HepG2 (cell line): ENCODE data around the gene GATA5. TPM values are rescaled to one million over a fixed set of nuclear protein-coding genes. Genes with fewer than 3 reads are reported as not detected.
A peak's percentile ranks its signal among the peaks of the same experiment; 100 is the strongest.

Source experiments
- ATAC-seq: fragments of 200-7000 bp; cut with Tn5 transposase; 3 replicates; pipeline ENCODE4 v1.9.1; 2020; ENCODE audit warnings: mild to moderate bottlenecking, moderate library complexity
- BruUV-seq: library from RNA; stranded (reverse); fragments of 400-500 nt; replicated peaks from 2 replicates; lab custom pipeline; 2021; lab: Mats Ljungman, UMichigan
- CTCF ChIA-PET: fragments of 300-600 bp; formaldehyde crosslinking; extraction: SDS; loops from one replicate; lab custom pipeline; 2021; ENCODE audit warnings: low total read pairs, inconsistent platforms, low intra/inter-chr PET ratio; lab: Yijun Ruan, JAX
- POLR2A ChIA-PET: fragments of 350-600 bp; sonication (Branson Sonifier 250); formaldehyde crosslinking; loops from one replicate; lab custom pipeline; 2020; ENCODE audit warnings: antibody characterized with exemption, inconsistent platforms; lab: Yijun Ruan, JAX
- DNase-seq: peaks from one replicate; pipeline ENCODE4 v3.0.0-alpha.2; 2015; ENCODE audit warnings: low spot score
- FAIRE-seq: peaks from 3 replicates; lab custom pipeline; 2011; peaks lifted over from hg19 to GRCh38; lab: Jason Lieb, UNC
- H2AFZ ChIP-seq: one replicate; pipeline ENCODE4 v1.6.1; 2011; ENCODE audit warnings: low read length, inconsistent platforms
- H3K27ac ChIP-seq: fragments of 300-600 bp; 3 replicates; pipeline ENCODE4 v1.8.0; 2011; ENCODE audit warnings: mixed run types, mild to moderate bottlenecking, mixed read lengths, low read length, inconsistent platforms; ENCODE audit not compliant: insufficient read depth; ENCODE audit errors: extremely low read length
- H3K27me3 ChIP-seq, 2 experiments: fragments of 200-600 bp in 1 of 2; 2 replicates in 1 of 2; 3 replicates in 1 of 2; pipeline versions ENCODE4 v1.6.0 to v1.8.0; 2011; ENCODE audit warnings: low read length in 2 of 2, mild to moderate bottlenecking in 2 of 2, moderate library complexity in 2 of 2, inconsistent platforms in 1 of 2; ENCODE audit not compliant: insufficient read depth in 2 of 2, control insufficient read depth in 1 of 2
- H3K36me3 ChIP-seq, 2 experiments: fragments of 200-600 bp in 1 of 2; replicated peaks in 1 of 2; 2 replicates in 1 of 2; 3 replicates in 1 of 2; pipeline versions ENCODE4 v1.5.1 to v1.8.0; 2011; ENCODE audit warnings: low read length in 2 of 2, inconsistent platforms in 1 of 2; ENCODE audit not compliant: insufficient read depth in 2 of 2, control insufficient read depth in 1 of 2
- H3K4me1 ChIP-seq: 2 replicates; pipeline ENCODE4 v1.5.1; 2012; ENCODE audit warnings: low read length, inconsistent platforms; ENCODE audit not compliant: insufficient read depth
- H3K4me2 ChIP-seq: 2 replicates; pipeline ENCODE4 v1.6.0; 2011; ENCODE audit warnings: low read depth, low read length, inconsistent platforms
- H3K4me3 ChIP-seq, 3 experiments: fragments of 200-600 bp in 1 of 3; sonication (generic), shearing (Covaris generic) in 1 of 3; replicated peaks in 1 of 3; 2 replicates each; pipeline ENCODE4 v1.5.1; 2011 to 2016; ENCODE audit warnings: low read length in 3 of 3, inconsistent platforms in 2 of 3, low read depth in 2 of 3, mild to moderate bottlenecking in 2 of 3, control low read depth in 1 of 3, mixed read lengths in 1 of 3; ENCODE audit not compliant: insufficient read depth in 1 of 3
- H3K79me2 ChIP-seq: one replicate; pipeline ENCODE4 v1.6.1; 2011; ENCODE audit warnings: low read length, inconsistent platforms; ENCODE audit not compliant: insufficient read depth
- H3K9ac ChIP-seq: 2 replicates; pipeline ENCODE4 v1.6.0; 2011; ENCODE audit warnings: mild to moderate bottlenecking, low read depth, low read length, inconsistent platforms; ENCODE audit not compliant: insufficient read depth
- H3K9me3 ChIP-seq: 2 replicates; pipeline ENCODE4 v1.5.1; 2012; ENCODE audit warnings: mild to moderate bottlenecking, low read length
- H4K20me1 ChIP-seq: 2 replicates; pipeline ENCODE4 v1.6.0; 2011; ENCODE audit warnings: inconsistent platforms, mild to moderate bottlenecking, low read length, moderate library complexity; ENCODE audit not compliant: insufficient read depth
- GABPB1 ChIP-seq: IDR thresholded peaks from 2 replicates; pipeline ENCODE4 v1.6.1; 2016; ENCODE audit warnings: mild to moderate bottlenecking, missing genetic modification reagents, moderate library complexity, missing compliant biosample characterization
- IKZF1 ChIP-seq: fragments of 450-650 bp; IDR thresholded peaks from 2 replicates; pipeline ENCODE4 v1.7.1; 2016
- KAT2B ChIP-seq: fragments of 150-350 bp; IDR thresholded peaks from 2 replicates; pipeline ENCODE4 v1.6.1; 2014; ENCODE audit warnings: low read depth, low read length, borderline replicate concordance
- KDM5A ChIP-seq: fragments of 200-600 bp; sonication (generic); IDR thresholded peaks from 2 replicates; pipeline ENCODE4 v1.7.0; 2018; ENCODE audit warnings: antibody characterized with exemption, mild to moderate bottlenecking, low read length, borderline replicate concordance
- NFIB ChIP-seq: sonication (generic); formaldehyde crosslinking; IDR thresholded peaks from 2 replicates; pipeline ENCODE4 v1.9.0; 2021; ENCODE audit warnings: missing genetic modification reagents, mild to moderate bottlenecking, borderline replicate concordance
- REL ChIP-seq: sonication (generic); formaldehyde crosslinking; conservative IDR thresholded peaks from 2 replicates; pipeline ENCODE4 v1.8.0; 2022; ENCODE audit warnings: mild to moderate bottlenecking, missing genetic modification reagents, moderate library complexity
- REXO4 ChIP-seq: sonication (generic); formaldehyde crosslinking; IDR thresholded peaks from 2 replicates; pipeline ENCODE4 v1.8.0; 2022; ENCODE audit warnings: missing genetic modification reagents, mild to moderate bottlenecking, borderline replicate concordance
- SMARCE1 ChIP-seq: fragments of 450-650 bp; IDR thresholded peaks from 2 replicates; pipeline ENCODE4 v1.6.1; 2017; ENCODE audit warnings: borderline replicate concordance
- TAF1 ChIP-seq: sonication (generic); formaldehyde crosslinking; IDR thresholded peaks from 2 replicates; pipeline ENCODE4 v1.4.0; 2020; ENCODE audit warnings: missing genetic modification reagents
- TSC22D2 ChIP-seq: sonication (generic); formaldehyde crosslinking; IDR thresholded peaks from 2 replicates; pipeline ENCODE4 v1.5.1; 2020; ENCODE audit warnings: missing genetic modification reagents, mild to moderate bottlenecking, borderline replicate concordance
- ZNF496 ChIP-seq: sonication (generic); formaldehyde crosslinking; IDR thresholded peaks from 2 replicates; pipeline ENCODE4 v1.8.1; 2023; ENCODE audit warnings: mild to moderate bottlenecking, moderate library complexity, missing genetic modification reagents; ENCODE audit not compliant: insufficient replicate concordance
- ZNF550 ChIP-seq: sonication (generic); formaldehyde crosslinking; IDR thresholded peaks from 2 replicates; pipeline ENCODE4 v1.4.0; 2020; ENCODE audit warnings: mild to moderate bottlenecking, missing genetic modification reagents, borderline replicate concordance
- ZNF607 ChIP-seq: sonication (generic); formaldehyde crosslinking; IDR thresholded peaks from 2 replicates; pipeline ENCODE4 v1.5.1; 2020; ENCODE audit warnings: missing genetic modification reagents, mild to moderate bottlenecking, borderline replicate concordance
- ZNF761 ChIP-seq: sonication (generic); formaldehyde crosslinking; conservative IDR thresholded peaks from 2 replicates; pipeline ENCODE4 v1.4.0; 2020; ENCODE audit warnings: mild to moderate bottlenecking, missing genetic modification reagents
- ZNF782 ChIP-seq: sonication (generic); formaldehyde crosslinking; IDR thresholded peaks from 2 replicates; pipeline ENCODE4 v1.4.0; 2020; ENCODE audit warnings: missing genetic modification reagents, mild to moderate bottlenecking, borderline replicate concordance
- ZSCAN12 ChIP-seq: sonication (generic); formaldehyde crosslinking; IDR thresholded peaks from 2 replicates; pipeline ENCODE4 v1.9.0; 2021; ENCODE audit warnings: mild to moderate bottlenecking, missing genetic modification reagents
- ZSCAN29 ChIP-seq: sonication (generic); formaldehyde crosslinking; conservative IDR thresholded peaks from 2 replicates; pipeline ENCODE4 v1.4.0; 2020; ENCODE audit warnings: mild to moderate bottlenecking, missing genetic modification reagents
- WGBS: methylation state at CpG from one replicate; pipeline ENCODE4 v1.1.6; 2017; ENCODE audit warnings: low lambda C conversion rate; 5-methylcytosine and 5-hydroxymethylcytosine counted together
- in situ Hi-C: cut with HindIII; loops from 2 replicates; pipeline ENCODE4 v1.10.0; 2017; ENCODE audit warnings: low pct_unique_long_range_greater_than_20kb; ENCODE audit not compliant: extremely low pct_ligation_motif_present
- intact Hi-C: fragments of 100-400 bp; cut with micrococcal nuclease; formaldehyde crosslinking; loops from one replicate; pipeline ENCODE4 v1.10.0; 2022; ENCODE audit not compliant: unreplicated experiment
- polyA plus RNA-seq, 8 experiments: library from polyadenylated mRNA; depleted of rRNA in 3 of 8; stranded (reverse) in 7 of 8; unstranded in 1 of 8; fragments of >200 nt; fragmentation: Illumina TruSeq in 4 of 8; extraction: Trizol in 4 of 8; gene quantifications; 2 replicates each; pipeline versions ENCODE4 v1.2.1 to v1.2.3, GENCODE V29; 2011 to 2016; ENCODE audit warnings: low read depth in 4 of 8, missing spikeins in 1 of 8, mixed read lengths in 1 of 8; ENCODE audit not compliant: insufficient read depth in 1 of 8
- total RNA-seq, 5 experiments: library from RNA; depleted of rRNA; stranded (reverse); fragments of >200 nt; fragmentation: Illumina TruSeq; extraction: Trizol; gene quantifications; 2 replicates each; pipeline ENCODE4 v1.2.3, GENCODE V29; 2016; ENCODE audit warnings: low read depth in 1 of 5
- TF ChIP-seq, protein P1 (sequence below): sonication (generic); formaldehyde crosslinking; IDR thresholded peaks from 2 replicates; pipeline ENCODE4 v1.9.0; 2021; ENCODE audit warnings: missing genetic modification reagents, borderline replicate concordance
- TF ChIP-seq, protein P2 (sequence below): sonication (generic); formaldehyde crosslinking; IDR thresholded peaks from 2 replicates; pipeline ENCODE4 v1.4.0; 2020; ENCODE audit warnings: missing genetic modification reagents
- TF ChIP-seq, protein P3 (sequence below): sonication (generic); formaldehyde crosslinking; IDR thresholded peaks from 2 replicates; pipeline ENCODE4 v1.4.0; 2020; ENCODE audit warnings: mild to moderate bottlenecking, missing genetic modification reagents

The GATA5 gene
- total and polyA plus RNA-seq, 2 of the 13 experiments (the other 11 are each of a cell fraction or from before 2014, with no cell fraction given): 0.12 to 0.20 TPM

DNA sequence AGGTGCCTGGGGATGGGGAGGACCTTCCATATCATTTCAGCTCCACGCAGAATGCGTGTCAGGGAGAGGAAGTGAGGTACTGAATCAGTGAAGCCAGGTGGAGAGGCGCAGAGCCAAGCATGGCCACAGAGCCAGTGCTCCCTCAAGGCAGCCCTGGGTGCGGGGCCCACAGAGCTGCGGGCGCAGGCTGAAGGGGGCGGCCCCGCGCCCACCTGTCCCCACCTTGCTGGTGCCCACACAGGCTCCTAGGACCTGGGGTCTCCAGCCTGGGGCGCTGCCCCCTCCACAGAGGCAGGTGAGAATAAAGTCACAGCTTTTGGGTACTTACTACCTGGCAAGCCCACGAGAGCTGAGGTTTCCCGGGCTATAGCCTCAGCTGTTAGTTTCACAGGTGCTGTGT, 40.0 kb upstream of the GATA5 start:
- Histone ChIP-seq H3K4me2 (no peak overlapping the region), H4K20me1 (no peaks in the 10 kb centered on the region; the same call in 1 of the 2 replicates), H3K9ac (no peak overlapping the region), H3K36me3 (no peaks in the 10 kb centered on the region), H3K27ac (no peak overlapping the region), H2AFZ (no peak overlapping the region), H3K4me1 (0 out of 2 replicates have a peak, but pooled peaks cover 5% of the 10 kb centered on the region), H3K9me3 (no peaks in the 10 kb centered on the region), H3K27me3 (peaks cover 28 to 81% of the 10 kb centered on the region in 2 experiments), H3K79me2 (no peaks in the 10 kb centered on the region), H3K4me3 (no peak overlapping the region)
- intact Hi-C loops: loop anchor here (1.0 kb wide), 1 partner anchor 101 kb away; no protein-coding TSS in a partner anchor
- DNase-seq (no peak), ATAC-seq (no peak), FAIRE-seq (no peak)
- in situ Hi-C loops: loop anchor here (25.0 kb wide), 1 partner anchor 271 kb away; the partner anchor contains the start of gene MRGBP
- ChIA-PET CTCF (interaction anchor here (1.1 to 2.3 kb wide), 2 partner anchors 101 to 276 kb away, joined by 6 to 25 read pairs; no protein-coding TSS in a partner anchor), POLR2A (no interaction called here)
- 79% methylated on average over 11 of the region's 12 CpGs for WGBS
- no TSS peak for BruUV-seq
- TF ChIP-seq ZNF761 (CRISPR knock-in tag) (no peak), KDM5A (no peak), ZNF550 (CRISPR knock-in tag) (no peak), NFIB (CRISPR knock-in tag) (0 out of 2 replicates have a peak, but pooled peaks have one; percentile 51), ZNF782 (CRISPR knock-in tag) (no peak), ZNF607 (CRISPR knock-in tag) (no peak), ZNF496 (CRISPR knock-in tag) (no peak), TSC22D2 (CRISPR knock-in tag) (no peak), GABPB1 (0 out of 2 replicates have a peak, but pooled peaks have one; percentile 3), KAT2B (no peak), SMARCE1 (no peak), TAF1 (CRISPR knock-in tag) (no peak), REXO4 (CRISPR knock-in tag) (no peak), REL (CRISPR knock-in tag) (no peak), ZSCAN12 (no peak), ZSCAN29 (CRISPR knock-in tag) (no peak), IKZF1 (no peak)
- TF ChIP-seq, protein P1, sequence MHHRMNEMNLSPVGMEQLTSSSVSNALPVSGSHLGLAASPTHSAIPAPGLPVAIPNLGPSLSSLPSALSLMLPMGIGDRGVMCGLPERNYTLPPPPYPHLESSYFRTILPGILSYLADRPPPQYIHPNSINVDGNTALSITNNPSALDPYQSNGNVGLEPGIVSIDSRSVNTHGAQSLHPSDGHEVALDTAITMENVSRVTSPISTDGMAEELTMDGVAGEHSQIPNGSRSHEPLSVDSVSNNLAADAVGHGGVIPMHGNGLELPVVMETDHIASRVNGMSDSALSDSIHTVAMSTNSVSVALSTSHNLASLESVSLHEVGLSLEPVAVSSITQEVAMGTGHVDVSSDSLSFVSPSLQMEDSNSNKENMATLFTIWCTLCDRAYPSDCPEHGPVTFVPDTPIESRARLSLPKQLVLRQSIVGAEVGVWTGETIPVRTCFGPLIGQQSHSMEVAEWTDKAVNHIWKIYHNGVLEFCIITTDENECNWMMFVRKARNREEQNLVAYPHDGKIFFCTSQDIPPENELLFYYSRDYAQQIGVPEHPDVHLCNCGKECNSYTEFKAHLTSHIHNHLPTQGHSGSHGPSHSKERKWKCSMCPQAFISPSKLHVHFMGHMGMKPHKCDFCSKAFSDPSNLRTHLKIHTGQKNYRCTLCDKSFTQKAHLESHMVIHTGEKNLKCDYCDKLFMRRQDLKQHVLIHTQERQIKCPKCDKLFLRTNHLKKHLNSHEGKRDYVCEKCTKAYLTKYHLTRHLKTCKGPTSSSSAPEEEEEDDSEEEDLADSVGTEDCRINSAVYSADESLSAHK (CRISPR knock-in tag): no peak
- TF ChIP-seq, protein P2, sequence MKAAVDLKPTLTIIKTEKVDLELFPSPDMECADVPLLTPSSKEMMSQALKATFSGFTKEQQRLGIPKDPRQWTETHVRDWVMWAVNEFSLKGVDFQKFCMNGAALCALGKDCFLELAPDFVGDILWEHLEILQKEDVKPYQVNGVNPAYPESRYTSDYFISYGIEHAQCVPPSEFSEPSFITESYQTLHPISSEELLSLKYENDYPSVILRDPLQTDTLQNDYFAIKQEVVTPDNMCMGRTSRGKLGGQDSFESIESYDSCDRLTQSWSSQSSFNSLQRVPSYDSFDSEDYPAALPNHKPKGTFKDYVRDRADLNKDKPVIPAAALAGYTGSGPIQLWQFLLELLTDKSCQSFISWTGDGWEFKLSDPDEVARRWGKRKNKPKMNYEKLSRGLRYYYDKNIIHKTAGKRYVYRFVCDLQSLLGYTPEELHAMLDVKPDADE (CRISPR knock-in tag): no peak
- TF ChIP-seq, protein P3, sequence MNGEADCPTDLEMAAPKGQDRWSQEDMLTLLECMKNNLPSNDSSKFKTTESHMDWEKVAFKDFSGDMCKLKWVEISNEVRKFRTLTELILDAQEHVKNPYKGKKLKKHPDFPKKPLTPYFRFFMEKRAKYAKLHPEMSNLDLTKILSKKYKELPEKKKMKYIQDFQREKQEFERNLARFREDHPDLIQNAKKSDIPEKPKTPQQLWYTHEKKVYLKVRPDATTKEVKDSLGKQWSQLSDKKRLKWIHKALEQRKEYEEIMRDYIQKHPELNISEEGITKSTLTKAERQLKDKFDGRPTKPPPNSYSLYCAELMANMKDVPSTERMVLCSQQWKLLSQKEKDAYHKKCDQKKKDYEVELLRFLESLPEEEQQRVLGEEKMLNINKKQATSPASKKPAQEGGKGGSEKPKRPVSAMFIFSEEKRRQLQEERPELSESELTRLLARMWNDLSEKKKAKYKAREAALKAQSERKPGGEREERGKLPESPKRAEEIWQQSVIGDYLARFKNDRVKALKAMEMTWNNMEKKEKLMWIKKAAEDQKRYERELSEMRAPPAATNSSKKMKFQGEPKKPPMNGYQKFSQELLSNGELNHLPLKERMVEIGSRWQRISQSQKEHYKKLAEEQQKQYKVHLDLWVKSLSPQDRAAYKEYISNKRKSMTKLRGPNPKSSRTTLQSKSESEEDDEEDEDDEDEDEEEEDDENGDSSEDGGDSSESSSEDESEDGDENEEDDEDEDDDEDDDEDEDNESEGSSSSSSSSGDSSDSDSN (CRISPR knock-in tag): 0 out of 2 replicates have a peak, but pooled peaks have one; percentile 9
